GM12878 (cell line): ENCODE results near the gene HDDC3. TPM values are rescaled to one million over a fixed set of nuclear protein-coding genes. Genes with fewer than 3 reads are reported as not detected.

ENCODE experiments used
- CHD1 ChIP-seq: IDR thresholded peaks from 2 replicates; pipeline ENCODE4 v1.6.1; 2012; ENCODE audit warnings: low read depth, low read length, improper control_type of control experiment
- CREB1 ChIP-seq: IDR thresholded peaks from 2 replicates; pipeline ENCODE4 v1.6.1; 2012; ENCODE audit warnings: low read depth, mild to moderate bottlenecking, inconsistent platforms
- ETV6 ChIP-seq, 2 experiments: fragments of 450-650 bp in 1 of 2; IDR thresholded peaks in 1 of 2; conservative IDR thresholded peaks in 1 of 2; 2 replicates each; pipeline ENCODE4 v1.6.1; 2014; ENCODE audit warnings: antibody characterized with exemption in 1 of 2, borderline replicate concordance in 1 of 2, low read depth in 1 of 2, mild to moderate bottlenecking in 1 of 2, moderate library complexity in 1 of 2
- GABPA ChIP-seq: IDR thresholded peaks from 2 replicates; pipeline ENCODE4 v1.6.1; 2014; ENCODE audit warnings: antibody characterized with exemption, low read depth, mild to moderate bottlenecking, inconsistent platforms
- KLF5 ChIP-seq: fragments of 450-650 bp; IDR thresholded peaks from 2 replicates; pipeline ENCODE4 v1.6.1; 2014; ENCODE audit warnings: mild to moderate bottlenecking; ENCODE audit not compliant: partially characterized antibody
- NFYA ChIP-seq: IDR thresholded peaks from 2 replicates; pipeline ENCODE4 v1.6.1; 2011; ENCODE audit warnings: low read depth, mild to moderate bottlenecking, low read length, improper control_type of control experiment, borderline replicate concordance
- RUNX3 ChIP-seq: IDR thresholded peaks from 2 replicates; pipeline ENCODE4 v1.6.1; 2012; ENCODE audit warnings: low read length, inconsistent platforms
- SREBF1 ChIP-seq: IDR thresholded peaks from 2 replicates; pipeline ENCODE4 v1.6.1; 2012; ENCODE audit warnings: mild to moderate bottlenecking, low read length
- STAT1 ChIP-seq: fragments of 450-650 bp; conservative IDR thresholded peaks from 2 replicates; pipeline ENCODE4 v1.6.1; 2014; ENCODE audit warnings: antibody characterized with exemption, mild to moderate bottlenecking
- SUPT20H ChIP-seq: IDR thresholded peaks from 2 replicates; pipeline ENCODE4 v1.6.1; 2011; ENCODE audit warnings: low read depth, mild to moderate bottlenecking, low read length, moderate library complexity, borderline replicate concordance; ENCODE audit not compliant: control insufficient read depth
- TBL1XR1 ChIP-seq: IDR thresholded peaks from 2 replicates; pipeline ENCODE4 v1.6.1; 2012; ENCODE audit warnings: low read depth, low read length, improper control_type of control experiment
- YY1 ChIP-seq: IDR thresholded peaks from 2 replicates; pipeline ENCODE4 v1.6.1; 2011; ENCODE audit warnings: low read depth, mild to moderate bottlenecking, low read length
- ZNF274 ChIP-seq: IDR thresholded peaks from one replicate; pipeline ENCODE4 v1.8.0; 2011; ENCODE audit not compliant: insufficient read length, insufficient read depth
- polyA plus RNA-seq, 11 experiments: library from polyadenylated mRNA; depleted of rRNA in 4 of 11; unstranded in 6 of 11; stranded (reverse) in 5 of 11; fragments of >200 nt; fragmentation: Nextera tagmentation in 4 of 11; fragmentation: Illumina TruSeq in 1 of 11; extraction: Ambion mirVana in 4 of 11; extraction: Trizol in 1 of 11; gene quantifications; 1 replicate in 1 of 11; 2 replicates in 10 of 11; pipeline versions ENCODE4 v1.2.1 to v1.2.3, GENCODE V29; 2011 to 2016; ENCODE audit warnings: inconsistent platforms in 2 of 11, missing spikeins in 2 of 11, low read depth in 1 of 11
- total RNA-seq, 4 experiments: library from RNA; depleted of rRNA in 3 of 4; stranded (reverse); fragments of >200 nt in 3 of 4; fragmentation: Illumina TruSeq in 1 of 4; extraction: Trizol in 1 of 4; gene quantifications; 2 replicates each; pipeline versions ENCODE4 v1.2.1 to v1.2.3, GENCODE V29; 2013 to 2021
- TF ChIP-seq, protein P1 (sequence below): IDR thresholded peaks from 2 replicates; pipeline ENCODE4 v1.6.1; 2012; ENCODE audit warnings: mild to moderate bottlenecking, low read depth, low read length
- TF ChIP-seq, protein P2 (sequence below): fragments of 450-650 bp; IDR thresholded peaks from 2 replicates; pipeline ENCODE4 v1.6.1; 2017; ENCODE audit warnings: low read depth, mild to moderate bottlenecking, moderate library complexity
- TF ChIP-seq, protein P3 (sequence below): IDR thresholded peaks from 2 replicates; pipeline ENCODE4 v1.6.1; 2011; ENCODE audit warnings: low read depth, mild to moderate bottlenecking, low read length, moderate library complexity, borderline replicate concordance; ENCODE audit errors: extremely low read depth
- TF ChIP-seq, protein P4 (sequence below): fragments of 450-650 bp; formaldehyde crosslinking; IDR thresholded peaks from 2 replicates; pipeline ENCODE4 v1.4.0; 2022; ENCODE audit warnings: mild to moderate bottlenecking, moderate library complexity
- TF ChIP-seq, protein P5 (sequence below): IDR thresholded peaks from 2 replicates; pipeline ENCODE4 v1.6.1; 2011; ENCODE audit warnings: mild to moderate bottlenecking, low read depth, low read length, moderate library complexity; ENCODE audit not compliant: insufficient replicate concordance
- TF ChIP-seq, protein P6 (sequence below): fragments of 450-650 bp; IDR thresholded peaks from 2 replicates; pipeline ENCODE4 v1.6.1; 2014; ENCODE audit warnings: mild to moderate bottlenecking

The HDDC3 gene
- total and polyA plus RNA-seq, 10 of the 15 experiments (the other 5 are each of a cell fraction or from before 2014, with no cell fraction given): 5.6 to 39.5 (median 23.0) TPM

DNA sequence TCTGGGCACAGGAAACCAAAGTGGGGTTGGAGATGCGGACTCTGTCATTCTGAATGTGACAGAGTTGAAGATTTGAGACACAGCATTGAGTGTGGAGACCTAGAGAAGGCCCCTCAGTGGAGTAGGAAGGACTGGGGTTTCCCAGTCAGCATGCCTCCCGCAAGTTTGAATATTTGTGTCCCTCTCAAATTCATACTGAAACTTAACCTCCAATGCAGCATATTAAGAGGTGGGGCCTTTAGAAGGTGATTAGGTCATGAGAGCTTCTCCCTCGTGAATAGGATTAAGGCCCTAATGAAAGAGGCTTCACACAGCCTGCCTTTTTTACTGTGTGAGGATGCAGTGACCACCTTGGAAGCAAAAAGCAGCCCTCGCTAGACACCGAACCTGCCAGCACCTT, 8.0 kb downstream of the HDDC3 start (continued):
- TF ChIP-seq, protein P1, sequence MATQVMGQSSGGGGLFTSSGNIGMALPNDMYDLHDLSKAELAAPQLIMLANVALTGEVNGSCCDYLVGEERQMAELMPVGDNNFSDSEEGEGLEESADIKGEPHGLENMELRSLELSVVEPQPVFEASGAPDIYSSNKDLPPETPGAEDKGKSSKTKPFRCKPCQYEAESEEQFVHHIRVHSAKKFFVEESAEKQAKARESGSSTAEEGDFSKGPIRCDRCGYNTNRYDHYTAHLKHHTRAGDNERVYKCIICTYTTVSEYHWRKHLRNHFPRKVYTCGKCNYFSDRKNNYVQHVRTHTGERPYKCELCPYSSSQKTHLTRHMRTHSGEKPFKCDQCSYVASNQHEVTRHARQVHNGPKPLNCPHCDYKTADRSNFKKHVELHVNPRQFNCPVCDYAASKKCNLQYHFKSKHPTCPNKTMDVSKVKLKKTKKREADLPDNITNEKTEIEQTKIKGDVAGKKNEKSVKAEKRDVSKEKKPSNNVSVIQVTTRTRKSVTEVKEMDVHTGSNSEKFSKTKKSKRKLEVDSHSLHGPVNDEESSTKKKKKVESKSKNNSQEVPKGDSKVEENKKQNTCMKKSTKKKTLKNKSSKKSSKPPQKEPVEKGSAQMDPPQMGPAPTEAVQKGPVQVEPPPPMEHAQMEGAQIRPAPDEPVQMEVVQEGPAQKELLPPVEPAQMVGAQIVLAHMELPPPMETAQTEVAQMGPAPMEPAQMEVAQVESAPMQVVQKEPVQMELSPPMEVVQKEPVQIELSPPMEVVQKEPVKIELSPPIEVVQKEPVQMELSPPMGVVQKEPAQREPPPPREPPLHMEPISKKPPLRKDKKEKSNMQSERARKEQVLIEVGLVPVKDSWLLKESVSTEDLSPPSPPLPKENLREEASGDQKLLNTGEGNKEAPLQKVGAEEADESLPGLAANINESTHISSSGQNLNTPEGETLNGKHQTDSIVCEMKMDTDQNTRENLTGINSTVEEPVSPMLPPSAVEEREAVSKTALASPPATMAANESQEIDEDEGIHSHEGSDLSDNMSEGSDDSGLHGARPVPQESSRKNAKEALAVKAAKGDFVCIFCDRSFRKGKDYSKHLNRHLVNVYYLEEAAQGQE: no peak
- TF ChIP-seq RUNX3 (peak; percentile 79), CREB1 (no peak), NFYA (no peak), CHD1 (no peak), KLF5 (no peak), YY1 (no peak), TBL1XR1 (no peak), ETV6 (conservative IDR thresholded peaks at IDR 0.05 in 1 of 2, IDR thresholded peaks at IDR 0.05 in 1 of 2; ENCODE audit: borderline replicate concordance in 1 of 2, low read depth in 1 of 2) (peak in 1 of 2 experiments; percentile 57; a peak in 1 of 4 replicates), ZNF274 (no peak), STAT1 (no peak), SREBF1 (no peak), GABPA (no peak), SUPT20H (no peak)
- TF ChIP-seq, protein P2, sequence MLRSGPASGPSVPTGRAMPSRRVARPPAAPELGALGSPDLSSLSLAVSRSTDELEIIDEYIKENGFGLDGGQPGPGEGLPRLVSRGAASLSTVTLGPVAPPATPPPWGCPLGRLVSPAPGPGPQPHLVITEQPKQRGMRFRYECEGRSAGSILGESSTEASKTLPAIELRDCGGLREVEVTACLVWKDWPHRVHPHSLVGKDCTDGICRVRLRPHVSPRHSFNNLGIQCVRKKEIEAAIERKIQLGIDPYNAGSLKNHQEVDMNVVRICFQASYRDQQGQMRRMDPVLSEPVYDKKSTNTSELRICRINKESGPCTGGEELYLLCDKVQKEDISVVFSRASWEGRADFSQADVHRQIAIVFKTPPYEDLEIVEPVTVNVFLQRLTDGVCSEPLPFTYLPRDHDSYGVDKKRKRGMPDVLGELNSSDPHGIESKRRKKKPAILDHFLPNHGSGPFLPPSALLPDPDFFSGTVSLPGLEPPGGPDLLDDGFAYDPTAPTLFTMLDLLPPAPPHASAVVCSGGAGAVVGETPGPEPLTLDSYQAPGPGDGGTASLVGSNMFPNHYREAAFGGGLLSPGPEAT: peak; percentile 64; the same call in 1 of the 2 replicates
- TF ChIP-seq, protein P3, sequence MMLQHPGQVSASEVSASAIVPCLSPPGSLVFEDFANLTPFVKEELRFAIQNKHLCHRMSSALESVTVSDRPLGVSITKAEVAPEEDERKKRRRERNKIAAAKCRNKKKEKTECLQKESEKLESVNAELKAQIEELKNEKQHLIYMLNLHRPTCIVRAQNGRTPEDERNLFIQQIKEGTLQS: no peak
- TF ChIP-seq, protein P4, sequence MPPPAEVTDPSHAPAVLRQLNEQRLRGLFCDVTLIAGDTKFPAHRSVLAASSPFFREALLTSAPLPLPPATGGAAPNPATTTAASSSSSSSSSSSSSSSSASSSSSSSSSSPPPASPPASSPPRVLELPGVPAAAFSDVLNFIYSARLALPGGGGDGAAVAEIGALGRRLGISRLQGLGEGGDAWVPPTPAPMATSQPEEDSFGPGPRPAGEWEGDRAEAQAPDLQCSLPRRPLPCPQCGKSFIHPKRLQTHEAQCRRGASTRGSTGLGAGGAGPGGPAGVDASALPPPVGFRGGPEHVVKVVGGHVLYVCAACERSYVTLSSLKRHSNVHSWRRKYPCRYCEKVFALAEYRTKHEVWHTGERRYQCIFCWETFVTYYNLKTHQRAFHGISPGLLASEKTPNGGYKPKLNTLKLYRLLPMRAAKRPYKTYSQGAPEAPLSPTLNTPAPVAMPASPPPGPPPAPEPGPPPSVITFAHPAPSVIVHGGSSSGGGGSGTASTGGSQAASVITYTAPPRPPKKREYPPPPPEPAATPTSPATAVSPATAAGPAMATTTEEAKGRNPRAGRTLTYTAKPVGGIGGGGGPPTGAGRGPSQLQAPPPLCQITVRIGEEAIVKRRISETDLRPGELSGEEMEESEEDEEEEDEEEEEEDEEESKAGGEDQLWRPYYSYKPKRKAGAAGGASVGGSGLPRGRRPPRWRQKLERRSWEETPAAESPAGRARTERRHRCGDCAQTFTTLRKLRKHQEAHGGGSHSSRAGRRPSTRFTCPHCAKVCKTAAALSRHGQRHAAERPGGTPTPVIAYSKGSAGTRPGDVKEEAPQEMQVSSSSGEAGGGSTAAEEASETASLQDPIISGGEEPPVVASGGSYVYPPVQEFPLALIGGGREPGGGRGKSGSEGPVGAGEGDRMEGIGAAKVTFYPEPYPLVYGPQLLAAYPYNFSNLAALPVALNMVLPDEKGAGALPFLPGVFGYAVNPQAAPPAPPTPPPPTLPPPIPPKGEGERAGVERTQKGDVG (CRISPR knock-in tag): no peak
- TF ChIP-seq, protein P5, sequence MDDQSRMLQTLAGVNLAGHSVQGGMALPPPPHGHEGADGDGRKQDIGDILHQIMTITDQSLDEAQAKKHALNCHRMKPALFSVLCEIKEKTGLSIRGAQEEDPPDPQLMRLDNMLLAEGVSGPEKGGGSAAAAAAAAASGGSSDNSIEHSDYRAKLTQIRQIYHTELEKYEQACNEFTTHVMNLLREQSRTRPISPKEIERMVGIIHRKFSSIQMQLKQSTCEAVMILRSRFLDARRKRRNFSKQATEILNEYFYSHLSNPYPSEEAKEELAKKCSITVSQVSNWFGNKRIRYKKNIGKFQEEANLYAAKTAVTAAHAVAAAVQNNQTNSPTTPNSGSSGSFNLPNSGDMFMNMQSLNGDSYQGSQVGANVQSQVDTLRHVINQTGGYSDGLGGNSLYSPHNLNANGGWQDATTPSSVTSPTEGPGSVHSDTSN: no peak
- TF ChIP-seq, protein P6, sequence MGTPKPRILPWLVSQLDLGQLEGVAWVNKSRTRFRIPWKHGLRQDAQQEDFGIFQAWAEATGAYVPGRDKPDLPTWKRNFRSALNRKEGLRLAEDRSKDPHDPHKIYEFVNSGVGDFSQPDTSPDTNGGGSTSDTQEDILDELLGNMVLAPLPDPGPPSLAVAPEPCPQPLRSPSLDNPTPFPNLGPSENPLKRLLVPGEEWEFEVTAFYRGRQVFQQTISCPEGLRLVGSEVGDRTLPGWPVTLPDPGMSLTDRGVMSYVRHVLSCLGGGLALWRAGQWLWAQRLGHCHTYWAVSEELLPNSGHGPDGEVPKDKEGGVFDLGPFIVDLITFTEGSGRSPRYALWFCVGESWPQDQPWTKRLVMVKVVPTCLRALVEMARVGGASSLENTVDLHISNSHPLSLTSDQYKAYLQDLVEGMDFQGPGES: no peak
